Mesenchymal stem cell (in vitro differentiated cells and primary cell): ENCODE results near the gene ERC2.

Source experiments
- DNase-seq: peaks from one replicate; pipeline ENCODE4 v3.0.0-alpha.2; 2013
- H2AFZ ChIP-seq: one replicate; pipeline ENCODE4 v1.6.1; 2013; ENCODE audit warnings: low read depth, mild to moderate bottlenecking, control low read depth, inconsistent platforms, low read length, moderate library complexity
- H2AK5ac ChIP-seq: 2 replicates; pipeline ENCODE4 v1.6.1; 2013; ENCODE audit warnings: low read length, moderate library complexity, mild to moderate bottlenecking, inconsistent platforms; ENCODE audit not compliant: severe bottlenecking
- H2BK120ac ChIP-seq: one replicate; pipeline ENCODE4 v1.6.1; 2013; ENCODE audit warnings: low read depth, mild to moderate bottlenecking, inconsistent platforms, low read length, moderate library complexity
- H2BK12ac ChIP-seq, 2 experiments: one replicate each; pipeline ENCODE4 v1.6.1; 2013; ENCODE audit warnings: inconsistent platforms in 2 of 2, low read length in 2 of 2, mild to moderate bottlenecking in 2 of 2, moderate library complexity in 2 of 2, control low read depth in 1 of 2
- H2BK15ac ChIP-seq: one replicate; pipeline ENCODE4 v1.6.1; 2013; ENCODE audit warnings: mild to moderate bottlenecking, low read depth, inconsistent platforms; ENCODE audit not compliant: poor library complexity, severe bottlenecking
- H2BK5ac ChIP-seq: 2 replicates; pipeline ENCODE4 v1.6.1; 2013; ENCODE audit warnings: low read depth, mild to moderate bottlenecking, low read length, control low read depth, inconsistent platforms; ENCODE audit not compliant: poor library complexity, severe bottlenecking
- H3K14ac ChIP-seq, 2 experiments: one replicate each; pipeline ENCODE4 v1.6.1; 2013; ENCODE audit warnings: inconsistent platforms in 2 of 2, low read length in 2 of 2, control low read depth in 1 of 2, mild to moderate bottlenecking in 1 of 2, moderate library complexity in 1 of 2
- H3K18ac ChIP-seq, 2 experiments: one replicate each; pipeline ENCODE4 v1.6.1; 2013; ENCODE audit warnings: inconsistent platforms in 2 of 2, low read length in 2 of 2, control low read depth in 1 of 2, low read depth in 1 of 2, mild to moderate bottlenecking in 1 of 2
- H3K23ac ChIP-seq, 2 experiments: one replicate each; pipeline ENCODE4 v1.6.1; 2013; ENCODE audit warnings: inconsistent platforms in 2 of 2, low read length in 2 of 2, mild to moderate bottlenecking in 2 of 2, moderate library complexity in 2 of 2, control low read depth in 1 of 2
- H3K27ac ChIP-seq: 2 replicates; pipeline ENCODE4 v1.5.1; 2013; ENCODE audit warnings: mild to moderate bottlenecking, moderate library complexity, low read length, control low read depth, inconsistent platforms; ENCODE audit not compliant: poor library complexity, severe bottlenecking
- H3K27me3 ChIP-seq, 2 experiments: 2 replicates each; pipeline versions ENCODE4 v1.6.1 to v1.7.0; 2013; ENCODE audit warnings: low read length in 2 of 2, mild to moderate bottlenecking in 2 of 2, moderate library complexity in 2 of 2, control low read depth in 1 of 2, inconsistent platforms in 1 of 2; ENCODE audit not compliant: control insufficient read depth in 1 of 2, insufficient read depth in 1 of 2
- H3K36me3 ChIP-seq, 2 experiments: 2 replicates each; pipeline versions ENCODE4 v1.6.1 to v1.7.0; 2013; ENCODE audit warnings: low read length in 2 of 2, control low read depth in 1 of 2, inconsistent platforms in 1 of 2, low read depth in 1 of 2, mild to moderate bottlenecking in 1 of 2; ENCODE audit not compliant: insufficient read depth in 2 of 2, control insufficient read depth in 1 of 2
- H3K4ac ChIP-seq, 2 experiments: one replicate each; pipeline ENCODE4 v1.6.1; 2013; ENCODE audit warnings: inconsistent platforms in 2 of 2, low read length in 2 of 2, mild to moderate bottlenecking in 2 of 2, moderate library complexity in 2 of 2, control low read depth in 1 of 2, low read depth in 1 of 2
- H3K4me1 ChIP-seq: 2 replicates; pipeline ENCODE4 v1.6.1; 2013; ENCODE audit warnings: low read depth, low read length, control low read depth; ENCODE audit not compliant: control insufficient read depth, insufficient read depth
- H3K4me2 ChIP-seq: 2 replicates; pipeline ENCODE4 v1.6.1; 2013; ENCODE audit warnings: low read length, mild to moderate bottlenecking, inconsistent platforms; ENCODE audit not compliant: poor library complexity, severe bottlenecking
- H3K4me3 ChIP-seq, 2 experiments: 2 replicates each; pipeline versions ENCODE4 v1.5.1 to v1.7.0; 2013; ENCODE audit warnings: low read length in 2 of 2, mild to moderate bottlenecking in 2 of 2, control low read depth in 1 of 2, low read depth in 1 of 2; ENCODE audit not compliant: insufficient read depth in 1 of 2
- H3K79me1 ChIP-seq: replicated peaks from 2 replicates; pipeline ENCODE4 v1.6.1; 2013; ENCODE audit warnings: mild to moderate bottlenecking, control low read depth, low read length, inconsistent platforms; ENCODE audit not compliant: poor library complexity, severe bottlenecking
- H3K9ac ChIP-seq: 2 replicates; pipeline ENCODE4 v1.7.0; 2013; ENCODE audit warnings: mild to moderate bottlenecking, low read length, moderate library complexity
- H3K9me3 ChIP-seq: 2 replicates; pipeline ENCODE4 v1.7.0; 2013; ENCODE audit warnings: mild to moderate bottlenecking, low read length; ENCODE audit not compliant: control insufficient read depth
- H4K8ac ChIP-seq: one replicate; pipeline ENCODE4 v1.6.1; 2013; ENCODE audit warnings: inconsistent platforms, mild to moderate bottlenecking, low read length, moderate library complexity
- H4K91ac ChIP-seq: one replicate; pipeline ENCODE4 v1.6.1; 2013; ENCODE audit warnings: mild to moderate bottlenecking, low read length, inconsistent platforms
- WGBS: methylation state at CpG from one replicate; pipeline ENCODE4 v1.1.7; 2013; ENCODE audit warnings: mixed read lengths; 5-methylcytosine and 5-hydroxymethylcytosine counted together

ERC2 gene

GRCh38 chr3:55959471-55960080 is 508.7 kb downstream of the ERC2 start:
- WGBS = 81% methylated on average over 7 of the region's 7 CpGs
- H4K91ac ChIP-seq = no peak overlapping the region

DNA sequence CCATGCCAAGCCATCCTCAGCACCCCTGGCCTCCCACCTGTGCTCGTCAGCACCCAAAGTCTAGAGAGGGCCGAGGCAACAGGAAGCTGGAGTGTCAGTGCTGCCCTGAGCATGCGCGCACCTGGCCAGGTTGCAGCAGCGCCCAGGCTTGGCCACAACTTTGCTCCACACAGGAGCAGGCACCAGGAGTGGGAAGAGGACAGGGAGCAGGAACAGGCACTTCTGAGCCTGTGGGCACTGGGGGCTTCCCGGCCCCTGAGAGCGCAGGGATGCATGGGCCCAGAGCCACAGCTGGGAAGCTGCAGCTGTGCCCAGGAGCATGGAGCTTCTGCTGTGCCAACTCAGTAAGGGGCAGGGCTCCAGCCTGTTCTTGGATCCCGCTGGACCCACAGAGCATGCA is 509.7 kb downstream of the ERC2 start:
- peak overlapping the region in 1 of 2 experiments; percentile 44 for H3K18ac ChIP-seq
- H3K4ac ChIP-seq = no peak overlapping the region
- H3K23ac ChIP-seq = no peak overlapping the region
- no peaks in the 10 kb centered on the region for H3K79me1 ChIP-seq
- H3K14ac ChIP-seq = no peak overlapping the region
- H2BK15ac ChIP-seq = no peak overlapping the region
- no peak overlapping the region for H4K8ac ChIP-seq
- H2BK12ac ChIP-seq = no peak overlapping the region
- H2AK5ac ChIP-seq = no peak overlapping the region
- H3K4me2 ChIP-seq = no peak overlapping the region
- no peak overlapping the region for H2BK120ac ChIP-seq
- H3K36me3 ChIP-seq = no peaks in the 10 kb centered on the region
- no peak overlapping the region for H2BK5ac ChIP-seq
- no peaks in the 10 kb centered on the region for H3K4me1 ChIP-seq
- no peaks in the 10 kb centered on the region for H3K27me3 ChIP-seq
- no peaks in the 10 kb centered on the region for H3K9me3 ChIP-seq
- H3K27ac ChIP-seq = no peak overlapping the region
- H3K4me3 ChIP-seq = no peak overlapping the region
- H3K9ac ChIP-seq = no peak overlapping the region
- H2AFZ ChIP-seq = no peak overlapping the region
- 89% methylated on average over 8 of the region's 8 CpGs for WGBS
- H4K91ac ChIP-seq = no peak overlapping the region
- no peak for DNase-seq

More at GRCh38 chr3:55959471-55960080, 508.7 kb downstream of the ERC2 start:
- DNase-seq = no peak
- no peak overlapping the region for H2BK15ac ChIP-seq
- H3K4me3 ChIP-seq = no peak overlapping the region
- H3K18ac ChIP-seq = no peak overlapping the region
- H2BK120ac ChIP-seq = no peak overlapping the region
- H3K23ac ChIP-seq = no peak overlapping the region
- no peak overlapping the region for H3K14ac ChIP-seq
- H3K79me1 ChIP-seq = no peaks in the 10 kb centered on the region
- H3K36me3 ChIP-seq = no peaks in the 10 kb centered on the region
- no peak overlapping the region for H2BK5ac ChIP-seq
- no peak overlapping the region for H4K8ac ChIP-seq
- H3K4me2 ChIP-seq = no peak overlapping the region
- H3K4ac ChIP-seq = no peak overlapping the region
- H2BK12ac ChIP-seq = no peak overlapping the region
- no peak overlapping the region for H2AK5ac ChIP-seq
- no peaks in the 10 kb centered on the region for H3K27me3 ChIP-seq
- H3K9ac ChIP-seq = no peak overlapping the region
- no peak overlapping the region for H2AFZ ChIP-seq
- no peak overlapping the region for H3K27ac ChIP-seq
- H3K4me1 ChIP-seq = no peaks in the 10 kb centered on the region
- no peaks in the 10 kb centered on the region for H3K9me3 ChIP-seq

GRCh38 chr3:55955891-55956477 is 512.3 kb downstream of the ERC2 start:
- Histone ChIP-seq H3K27me3 (no peaks in the 10 kb centered on the region), H3K4me1 (peaks cover 2% of the 10 kb centered on the region), H3K14ac (no peak overlapping the region), H3K9ac (no peak overlapping the region), H4K91ac (no peak overlapping the region), H2BK15ac (no peak overlapping the region), H2BK120ac (no peak overlapping the region), H3K4me3 (no peak overlapping the region), H3K4me2 (no peak overlapping the region), H3K18ac (no peak overlapping the region), H3K27ac (no peak overlapping the region), H2AK5ac (no peak overlapping the region), H3K9me3 (no peaks in the 10 kb centered on the region), H4K8ac (no peak overlapping the region), H2BK5ac (no peak overlapping the region), H3K4ac (no peak overlapping the region), H2AFZ (no peak overlapping the region), H3K36me3 (no peaks in the 10 kb centered on the region), H3K23ac (no peak overlapping the region), H2BK12ac (no peak overlapping the region), H3K79me1 (no peaks in the 10 kb centered on the region)
- peak; percentile 30 for DNase-seq
- WGBS = no CpG with 5 or more reads among the region's 4 CpGs

- Histone ChIP-seq H3K14ac (no peak overlapping the region), H3K9ac (no peak overlapping the region), H3K4me1 (peaks cover 3% of the 10 kb centered on the region), H2BK12ac (no peak overlapping the region), H2BK15ac (no peak overlapping the region), H2AFZ (no peak overlapping the region), H4K91ac (no peak overlapping the region), H4K8ac (no peak overlapping the region), H3K23ac (no peak overlapping the region), H3K27ac (no peak overlapping the region), H3K79me1 (no peaks in the 10 kb centered on the region), H3K27me3 (no peaks in the 10 kb centered on the region), H2BK120ac (no peak overlapping the region), H2AK5ac (no peak overlapping the region), H3K18ac (no peak overlapping the region), H3K4me3 (no peak overlapping the region), H3K4me2 (peak overlapping the region; percentile 10), H3K9me3 (no peaks in the 10 kb centered on the region), H3K36me3 (no peaks in the 10 kb centered on the region), H2BK5ac (no peak overlapping the region), H3K4ac (no peak overlapping the region)
- peak; percentile 19 for DNase-seq
- WGBS = 56% methylated on average over 4 of the region's 4 CpGs
Measured at GRCh38 chr3:55951388-55951787, 516.9 kb downstream of the ERC2 start.
